GM18868 (cell line): ENCODE measurements around the gene LMX1B.

Experiments
- ATAC-seq: cut with Tn5 transposase; IDR thresholded peaks from one replicate; pipeline ENCODE4 v1.9.1; 2021; ENCODE audit warnings: mild to moderate bottlenecking, moderate library complexity; ENCODE audit not compliant: unreplicated experiment

The LMX1B gene

DNA sequence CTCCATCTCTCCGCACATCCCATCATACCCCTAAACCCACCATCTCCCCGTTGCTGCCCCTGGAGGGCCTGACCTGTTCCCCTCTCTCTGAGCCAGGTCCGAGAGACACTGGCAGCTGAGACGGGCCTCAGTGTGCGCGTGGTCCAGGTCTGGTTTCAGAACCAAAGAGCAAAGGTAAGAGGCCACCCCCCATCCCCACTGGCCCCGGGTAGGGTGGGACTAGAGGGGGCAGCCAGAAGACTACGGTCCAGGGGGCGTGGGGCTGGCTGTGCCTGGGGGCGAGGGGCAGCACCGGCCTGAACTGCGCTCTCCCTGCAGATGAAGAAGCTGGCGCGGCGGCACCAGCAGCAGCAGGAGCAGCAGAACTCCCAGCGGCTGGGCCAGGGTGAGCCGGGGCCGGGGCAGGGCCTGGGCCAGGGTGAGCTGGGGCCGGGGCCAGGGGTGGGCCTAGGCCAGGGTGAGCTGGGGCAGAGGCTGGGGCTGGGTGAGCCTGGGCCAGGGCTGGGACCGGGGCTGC, 79.8 kb downstream of the LMX1B start:
- no peak for ATAC-seq

DNA sequence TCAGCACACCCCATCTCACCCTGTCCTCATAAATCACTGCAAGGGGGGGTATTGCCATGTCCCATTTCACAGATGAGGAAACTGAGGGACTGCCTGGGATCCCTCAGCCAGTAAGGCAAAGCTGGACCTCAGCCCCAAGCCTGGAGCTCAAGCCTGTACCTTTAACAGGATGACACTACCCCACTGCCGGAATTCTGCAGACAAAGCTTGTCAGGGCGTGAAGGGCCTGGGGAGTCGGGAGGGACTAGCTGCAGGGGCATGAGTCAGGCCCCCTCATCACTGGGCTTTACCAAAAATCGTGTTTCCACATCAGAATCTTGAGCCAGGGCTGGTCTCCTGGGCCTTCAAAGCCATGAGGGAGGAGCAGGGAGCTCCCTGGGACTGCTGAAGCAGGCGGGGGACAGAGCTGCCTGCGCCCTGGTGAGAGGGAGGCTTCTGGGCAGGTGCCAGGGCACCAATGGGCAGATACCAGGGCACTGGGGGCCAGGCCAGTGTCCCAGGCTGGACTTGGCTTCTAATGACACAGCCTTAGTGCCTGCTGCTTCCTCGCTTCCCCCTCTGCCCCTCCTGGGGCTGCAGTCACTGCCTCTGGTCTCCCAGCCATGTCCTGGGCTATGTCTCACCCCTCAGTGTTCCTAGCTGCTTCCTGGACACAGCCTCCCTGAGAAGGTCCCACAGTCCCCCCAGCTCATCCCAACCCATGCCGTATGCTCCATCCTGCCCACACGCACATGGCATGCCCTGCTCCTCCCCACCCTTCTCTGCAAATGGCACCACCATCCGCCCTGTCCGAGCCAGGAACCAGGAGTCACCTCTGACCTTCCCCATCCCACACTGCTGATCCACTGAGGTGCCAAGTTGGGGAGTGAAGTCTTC, 80.7 kb downstream of the LMX1B start:
- no peak for ATAC-seq

DNA sequence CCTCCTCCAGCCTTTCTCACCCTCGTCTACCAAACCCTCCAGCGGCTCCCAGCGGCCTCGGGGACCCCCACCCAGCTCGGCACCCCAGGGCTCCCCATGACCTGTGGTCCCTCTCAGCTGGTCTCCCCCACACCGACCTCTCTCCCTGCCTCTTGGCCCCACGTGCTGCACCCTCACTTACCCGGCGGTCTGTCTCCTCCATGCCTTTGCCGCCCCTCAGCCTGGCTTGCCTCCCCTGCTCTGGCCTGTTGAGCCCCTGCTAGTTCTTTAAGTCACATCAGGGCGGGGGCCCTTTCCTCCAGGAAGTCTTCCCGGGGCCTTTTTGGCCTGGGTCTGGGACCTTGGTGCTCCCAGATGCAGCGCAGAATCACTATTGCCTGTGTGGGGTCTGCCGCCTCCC, 81.5 kb downstream of the LMX1B start:
- ATAC-seq, result no peak

DNA sequence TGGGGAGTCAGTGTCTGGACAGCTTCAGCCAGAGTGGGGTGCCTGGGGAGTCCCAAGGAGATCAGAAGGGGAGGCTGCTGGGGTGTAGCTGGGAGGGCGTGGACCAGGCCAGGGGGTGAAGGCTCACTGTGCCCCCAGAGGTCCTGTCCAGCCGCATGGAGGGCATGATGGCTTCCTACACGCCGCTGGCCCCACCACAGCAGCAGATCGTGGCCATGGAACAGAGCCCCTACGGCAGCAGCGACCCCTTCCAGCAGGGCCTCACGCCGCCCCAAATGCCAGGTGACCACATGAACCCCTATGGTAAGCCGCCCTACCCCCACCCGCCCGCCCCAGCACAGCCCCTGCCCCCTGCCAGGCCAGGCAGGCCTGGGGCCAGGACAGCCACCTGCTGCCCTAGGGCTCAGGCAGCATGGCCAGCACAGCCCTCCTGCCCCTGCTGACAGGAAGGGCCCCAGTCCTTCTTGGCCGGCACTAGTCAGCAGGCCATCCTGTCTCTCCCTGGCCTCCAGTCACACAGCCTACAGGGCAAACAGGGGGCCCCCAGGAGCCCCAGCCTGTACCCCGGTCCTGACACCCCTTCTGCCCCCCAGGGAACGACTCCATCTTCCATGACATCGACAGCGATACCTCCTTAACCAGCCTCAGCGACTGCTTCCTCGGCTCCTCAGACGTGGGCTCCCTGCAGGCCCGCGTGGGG, 82.1 kb downstream of the LMX1B start:
- no peak for ATAC-seq

DNA sequence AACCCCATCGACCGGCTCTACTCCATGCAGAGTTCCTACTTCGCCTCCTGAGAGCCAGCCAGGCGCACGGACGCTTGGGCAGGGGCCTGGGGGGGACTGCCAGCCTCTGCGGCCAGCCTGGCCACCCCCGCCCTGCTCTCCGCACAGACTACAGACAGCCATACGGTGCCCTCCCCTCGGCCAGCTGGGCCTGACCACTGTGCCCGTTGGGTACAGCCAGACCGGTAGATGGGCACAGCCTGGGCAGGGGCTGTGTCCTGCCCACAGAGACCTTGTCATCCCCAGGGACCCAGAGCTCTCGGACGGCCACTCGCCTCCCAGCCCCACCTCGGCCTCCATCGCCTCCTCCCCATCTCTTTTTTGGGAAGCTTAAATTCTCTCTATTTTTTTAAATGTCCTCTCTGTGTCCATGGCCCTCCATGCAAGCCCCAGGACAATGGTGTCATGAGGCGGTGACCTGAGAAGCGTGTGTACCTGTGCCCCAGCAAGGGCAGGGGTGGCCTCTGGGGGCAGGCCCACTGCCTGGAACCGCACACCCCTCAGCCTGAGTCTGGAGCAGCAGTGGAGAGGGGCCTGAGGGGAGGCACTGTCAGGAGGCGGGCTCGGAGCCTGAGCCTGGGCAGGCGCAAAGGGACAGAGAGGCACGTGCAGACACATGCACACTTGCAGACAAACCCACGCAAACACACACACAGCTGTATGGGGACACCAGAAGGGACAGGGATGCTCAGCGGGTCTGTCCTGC, 82.8 kb downstream of the LMX1B start:
- ATAC-seq, result no peak

DNA sequence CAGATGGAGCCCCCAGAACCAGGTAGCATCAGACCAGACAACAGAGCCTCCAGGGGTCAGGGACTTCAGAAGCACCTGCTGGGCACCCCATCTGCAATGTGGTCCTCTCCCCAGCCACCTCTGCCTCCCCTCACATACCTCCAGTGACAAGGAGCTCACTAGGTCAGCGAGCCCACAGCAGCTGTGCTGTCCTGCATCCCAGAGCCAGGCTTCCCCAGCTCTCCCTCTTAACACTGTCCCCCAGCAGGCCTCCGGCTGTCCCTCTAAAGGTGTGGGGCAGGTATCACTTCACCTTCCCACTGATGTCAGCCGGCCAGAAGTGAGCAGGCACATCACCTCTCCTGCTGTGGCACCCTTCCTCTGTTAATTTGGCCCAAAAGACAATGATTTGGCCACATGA, 83.6 kb downstream of the LMX1B start:
- no peak for ATAC-seq

DNA sequence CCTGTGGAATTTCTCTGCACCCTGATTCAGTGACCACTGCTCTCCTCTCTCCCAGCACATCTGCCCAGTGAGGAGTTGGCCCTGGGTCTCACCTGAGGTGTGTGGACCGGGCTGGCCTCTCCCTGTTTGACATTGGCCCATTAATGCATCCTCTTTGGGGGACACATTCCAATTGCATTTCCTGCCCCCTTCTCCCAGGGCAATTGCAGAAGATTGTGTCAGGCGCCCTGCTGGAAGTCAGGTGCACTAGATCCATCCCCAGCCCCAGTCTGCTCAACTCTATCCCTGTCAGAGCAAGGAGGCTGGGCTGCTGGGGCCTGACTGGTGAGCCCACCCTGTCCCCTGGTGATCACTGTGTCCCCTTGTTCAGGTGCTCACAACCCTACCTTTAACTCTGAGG, 84.5 kb downstream of the LMX1B start:
- ATAC-seq, result no peak

DNA sequence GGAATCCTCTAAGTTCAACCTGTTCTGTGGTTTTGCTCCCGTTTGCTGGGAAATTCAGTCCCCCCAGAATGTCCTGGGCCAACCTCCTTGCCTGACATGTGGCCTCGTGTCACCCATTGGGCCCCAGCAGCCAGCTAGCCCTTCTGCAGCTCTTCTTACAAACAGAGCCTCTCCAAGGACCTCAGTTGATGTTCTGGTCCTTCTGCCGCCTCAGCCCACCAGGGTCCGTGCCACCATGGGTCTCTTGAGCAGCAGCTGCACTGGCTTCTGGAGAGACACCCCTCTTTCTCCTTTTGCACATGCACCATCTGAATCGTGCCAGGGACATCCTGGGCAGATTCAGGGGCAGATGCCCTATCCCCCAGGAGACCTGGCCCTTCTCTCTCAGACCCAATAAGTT, 85.0 kb downstream of the LMX1B start:
- ATAC-seq, result no peak

DNA sequence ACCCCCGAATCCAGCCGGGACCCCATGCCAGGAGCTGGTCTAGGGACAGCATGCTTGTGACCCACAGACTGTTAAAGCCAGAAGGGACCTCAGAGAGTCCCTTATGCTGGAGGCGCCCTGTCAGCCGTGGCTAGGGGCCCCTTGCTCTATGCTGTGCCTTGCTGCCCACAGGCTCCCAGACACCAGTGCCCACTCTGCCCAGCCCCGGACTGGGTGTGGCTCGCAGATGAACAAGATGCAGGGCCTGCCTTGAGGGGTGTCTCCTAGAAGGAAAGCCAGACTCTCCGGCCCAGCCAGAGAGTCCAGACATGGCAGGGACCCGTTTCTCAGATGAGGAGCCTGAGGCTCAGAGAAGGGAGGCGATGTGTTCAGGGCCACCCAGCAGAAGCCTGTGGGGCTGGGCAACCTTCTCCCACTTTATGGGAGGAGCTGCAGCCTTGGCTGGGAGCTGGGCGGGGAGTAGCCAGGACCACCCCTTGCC, 85.7 kb downstream of the LMX1B start:
- no peak for ATAC-seq

DNA sequence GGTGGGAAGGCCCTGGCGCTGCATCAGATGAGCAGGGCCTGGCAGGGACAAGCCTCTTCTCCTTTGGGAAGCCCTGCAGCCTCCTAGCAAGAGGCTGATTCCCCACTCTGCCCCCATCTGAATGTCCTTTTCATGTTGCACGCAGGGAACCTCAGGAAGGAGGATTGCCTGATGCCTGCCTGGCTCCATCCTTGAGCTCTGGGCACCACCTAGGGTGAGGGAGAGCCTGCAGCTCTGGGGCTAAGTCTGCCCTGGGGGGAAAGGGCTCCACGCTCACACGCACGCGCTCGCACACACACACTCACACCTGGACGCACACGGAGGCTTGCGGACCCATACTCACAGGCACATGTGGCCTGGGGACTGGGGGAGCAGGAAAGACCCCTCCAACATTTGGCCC, 86.6 kb downstream of the LMX1B start:
- ATAC-seq, result no peak

DNA sequence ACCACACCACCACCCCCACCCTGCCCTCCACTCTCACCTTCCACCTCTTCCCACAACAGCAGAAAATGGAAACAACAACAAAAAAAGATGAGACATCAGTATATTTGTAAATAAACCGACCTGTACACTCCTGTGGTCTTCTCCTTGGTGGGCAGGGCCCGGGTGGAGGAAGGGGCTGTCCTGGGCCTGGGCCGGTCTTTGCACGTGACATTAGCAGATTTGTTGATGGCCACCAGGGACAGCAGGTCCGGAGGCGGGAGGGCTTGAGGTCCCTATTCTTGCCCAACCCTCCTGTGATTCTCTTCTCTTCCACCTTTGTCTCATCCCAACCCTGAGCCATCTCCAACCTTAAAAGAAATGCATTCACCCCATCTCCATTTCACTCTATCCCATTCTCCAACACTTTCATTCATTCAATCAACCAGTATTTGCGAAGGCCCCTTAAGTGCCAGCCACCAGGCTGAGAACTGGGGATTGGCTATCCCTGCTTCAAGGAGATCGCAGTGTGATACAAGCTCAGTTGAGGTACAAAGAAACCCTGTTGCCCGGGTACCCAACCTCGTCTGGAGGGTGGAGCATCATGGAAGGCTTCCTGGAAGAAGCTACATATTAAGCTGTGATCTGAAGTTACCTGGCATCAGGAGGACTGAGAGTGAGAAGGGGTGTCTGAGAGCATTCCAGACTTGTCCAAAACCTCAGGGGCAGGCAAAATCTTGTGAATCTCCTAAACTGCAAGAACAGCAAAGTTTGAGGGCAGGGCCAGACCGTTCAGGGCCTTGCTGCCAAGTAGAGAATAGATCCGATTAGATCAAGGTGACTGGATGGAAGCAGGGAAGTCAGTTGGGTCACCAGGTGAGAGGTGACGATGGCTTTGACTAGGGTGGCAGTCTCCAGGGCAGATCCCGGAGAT, 87.4 kb downstream of the LMX1B start:
- no peak for ATAC-seq

DNA sequence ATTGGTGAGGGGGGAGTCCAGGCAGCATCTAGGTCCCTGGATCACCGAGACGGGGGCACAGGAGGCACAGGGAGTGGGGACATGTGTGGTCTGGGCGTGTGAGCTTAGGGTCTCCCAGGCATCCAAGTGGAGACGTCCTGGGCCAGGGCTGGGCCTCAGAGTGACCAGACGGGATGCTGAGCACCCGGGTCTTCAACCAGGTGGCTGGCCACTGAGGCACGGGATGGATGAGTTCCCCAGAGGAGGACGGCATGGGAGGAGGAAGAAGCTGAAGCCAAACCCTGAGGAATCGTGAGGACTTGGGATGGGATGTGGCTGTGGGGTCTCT, 88.0 kb downstream of the LMX1B start:
- ATAC-seq, result no peak

DNA sequence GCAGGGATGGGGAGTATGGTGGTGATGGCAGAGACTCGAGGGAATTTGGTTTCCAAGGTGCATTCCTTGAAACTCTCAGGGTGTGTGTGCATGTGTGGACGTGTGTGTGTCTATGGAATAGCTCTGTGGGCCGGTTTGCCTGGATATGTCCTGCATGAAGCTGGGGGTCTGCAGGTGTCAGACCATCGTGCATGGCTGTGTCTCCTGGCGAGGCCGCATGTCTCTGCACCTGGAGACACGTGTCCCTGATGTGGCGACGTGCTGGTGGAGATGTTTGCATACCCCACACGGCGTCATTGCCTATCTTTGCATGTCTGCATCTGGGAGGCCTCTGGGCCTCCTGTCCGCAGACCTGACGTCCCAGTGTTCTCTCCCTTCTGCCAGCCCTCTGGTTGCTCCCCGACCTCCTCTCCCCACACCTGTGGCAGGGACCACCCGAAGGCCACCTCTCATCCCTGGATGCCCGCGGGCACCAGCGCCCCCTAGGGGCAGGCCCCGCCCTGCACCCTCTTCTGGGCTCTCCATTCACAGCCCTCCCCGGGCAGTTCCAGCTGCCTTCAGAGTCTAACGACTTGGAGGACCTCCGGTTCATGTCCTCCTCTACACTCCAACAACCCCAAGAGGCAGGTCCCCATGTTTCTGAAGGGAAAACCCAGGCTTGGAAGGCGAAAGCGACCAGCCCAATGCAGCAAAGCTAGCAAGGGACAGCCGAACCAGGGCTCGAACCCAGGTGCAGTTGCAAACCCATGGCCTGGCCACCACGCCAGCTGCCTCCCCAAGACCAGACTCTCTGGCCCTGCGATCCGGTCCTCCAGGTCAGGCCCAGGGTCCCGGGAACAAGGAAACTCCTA, 88.6 kb downstream of the LMX1B start:
- ATAC-seq, result no peak

DNA sequence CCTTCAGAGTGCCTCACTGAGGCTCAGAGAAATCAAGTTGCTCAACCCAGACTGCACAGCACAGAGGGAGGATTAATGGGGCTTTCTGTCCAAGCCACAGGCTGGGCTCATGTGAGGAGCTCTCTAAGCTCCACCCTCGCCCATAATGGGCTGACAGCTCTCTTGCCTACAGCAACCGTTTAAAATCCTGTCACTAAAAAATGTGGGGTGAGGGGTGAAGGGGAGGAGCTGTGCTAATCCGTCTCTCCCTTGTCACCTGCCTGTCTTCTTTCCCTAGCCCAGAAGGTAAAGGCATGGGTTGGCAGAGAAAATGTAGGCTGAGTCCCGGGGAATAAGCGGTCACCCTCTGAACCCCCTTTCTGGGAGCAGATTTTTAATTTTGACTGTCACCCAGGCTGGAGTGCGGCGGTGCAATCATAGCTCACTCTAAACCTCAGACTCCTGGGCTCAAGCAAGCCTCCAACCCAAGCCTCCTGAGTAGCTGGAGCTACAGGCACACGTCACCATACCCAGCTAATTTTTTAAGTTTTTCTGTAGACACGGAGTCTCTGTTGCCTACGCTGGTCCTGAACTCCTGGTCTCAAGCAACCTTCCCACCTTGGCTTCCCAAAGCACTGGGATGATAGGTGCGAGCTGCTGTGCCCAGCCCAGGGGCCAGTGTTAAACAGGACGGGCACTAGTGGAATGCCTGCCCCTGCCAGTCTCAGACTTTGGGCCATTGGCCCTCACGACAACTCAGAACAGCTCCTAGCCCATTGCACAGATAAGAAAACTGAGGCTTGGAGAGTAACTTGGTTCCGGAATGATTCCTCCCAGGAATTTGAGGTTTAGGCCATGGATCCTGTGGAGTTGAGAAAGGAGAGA, 89.5 kb downstream of the LMX1B start:
- ATAC-seq, result no peak

DNA sequence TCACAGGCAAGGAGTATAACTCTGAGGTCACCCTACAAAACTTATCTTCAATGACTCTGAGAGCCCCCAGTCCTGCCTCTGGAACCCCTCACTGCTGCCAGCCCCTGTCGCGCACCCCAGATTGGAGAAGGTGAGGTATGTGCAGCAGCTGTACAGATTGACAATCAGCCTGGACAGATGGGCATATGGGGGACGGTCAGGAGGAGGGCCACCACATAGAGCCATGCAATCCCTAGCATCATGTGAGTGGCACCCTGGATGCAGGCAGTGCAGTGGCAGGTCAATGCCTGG, 90.1 kb downstream of the LMX1B start:
- no peak for ATAC-seq

DNA sequence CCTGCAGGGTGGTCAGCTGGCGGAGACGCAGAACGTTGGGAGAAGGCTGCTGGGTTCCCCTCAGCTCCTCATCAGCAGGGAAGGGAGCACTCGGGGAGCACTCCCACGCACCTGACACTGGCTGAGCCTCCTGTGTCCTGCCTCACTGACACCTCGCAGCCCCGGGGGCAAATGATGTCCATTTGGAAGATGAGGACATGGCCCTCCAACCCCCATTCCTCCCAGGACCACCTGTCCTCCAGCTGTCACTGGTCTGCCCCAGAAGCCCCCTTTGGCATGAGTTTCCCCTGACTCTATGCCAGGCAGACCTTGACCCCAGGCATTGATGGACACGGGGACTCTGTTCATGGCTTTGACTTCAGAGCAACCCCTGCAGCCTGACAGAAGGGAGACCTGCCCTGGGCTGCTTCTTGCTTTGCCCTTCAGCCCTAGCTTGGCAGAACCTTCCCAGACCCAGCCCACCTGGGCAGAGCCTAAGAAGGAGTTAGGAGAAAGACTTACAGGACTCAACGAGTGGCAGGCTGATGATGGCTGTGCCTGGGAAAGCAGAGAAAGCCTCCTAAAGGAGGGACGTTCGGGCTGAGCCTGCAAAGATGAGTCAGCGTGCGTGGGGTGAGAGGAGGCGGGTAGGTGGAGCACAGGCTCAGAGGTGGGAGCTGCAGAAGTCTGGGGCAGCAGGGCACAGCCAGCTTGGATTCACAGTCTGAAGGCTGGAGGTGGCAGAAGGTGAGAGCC, 90.6 kb downstream of the LMX1B start:
- ATAC-seq, result no peak

DNA sequence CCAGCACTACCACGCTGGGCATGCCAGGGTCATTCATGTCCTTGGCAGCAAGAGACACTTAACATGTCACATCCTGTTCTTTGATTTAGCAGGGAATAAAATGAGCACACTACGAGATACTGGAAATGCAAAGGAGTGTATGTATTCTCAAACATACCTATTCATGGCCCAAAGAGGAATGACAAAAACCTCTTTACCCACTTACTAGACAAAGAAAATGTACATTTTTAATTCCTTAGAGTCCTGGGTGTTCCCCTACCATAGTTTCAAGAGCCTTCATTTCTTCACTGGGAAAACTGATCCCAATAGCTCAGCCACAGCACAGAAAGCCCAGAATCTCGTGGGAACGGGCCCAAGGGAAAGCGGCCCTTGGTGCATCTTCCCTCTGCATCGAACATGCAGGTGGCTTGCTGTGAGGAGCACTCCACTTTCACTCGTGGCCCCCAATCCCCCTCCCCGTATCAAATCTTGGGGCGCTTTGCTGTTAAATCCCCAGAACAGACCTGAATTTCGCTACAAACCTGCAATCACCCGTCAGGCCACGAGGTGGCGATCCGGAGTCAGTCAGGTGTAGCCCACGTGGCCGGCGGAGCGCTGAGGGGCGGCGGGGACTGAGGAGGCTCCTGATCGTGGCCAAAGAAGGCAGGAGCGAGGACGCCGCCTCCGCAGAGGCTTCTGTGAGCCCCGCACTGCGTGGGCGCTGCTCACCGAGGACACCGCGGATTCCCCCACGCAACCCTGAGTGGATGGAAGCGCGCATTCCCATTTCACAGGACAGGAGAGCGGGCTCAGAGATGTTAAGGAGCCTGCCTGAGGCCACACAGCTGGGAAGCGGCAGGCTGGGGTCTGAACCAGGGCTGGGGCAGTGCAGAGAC, 91.4 kb downstream of the LMX1B start:
- ATAC-seq, result no peak
